ENCODE data around the gene KCNT2. TPM values are rescaled to one million over a fixed set of nuclear protein-coding genes. Genes with fewer than 3 reads are reported as not detected.

KCNT2 gene
- total RNA-seq, 2 experiments from 2014 or later, result not detected

DNA sequence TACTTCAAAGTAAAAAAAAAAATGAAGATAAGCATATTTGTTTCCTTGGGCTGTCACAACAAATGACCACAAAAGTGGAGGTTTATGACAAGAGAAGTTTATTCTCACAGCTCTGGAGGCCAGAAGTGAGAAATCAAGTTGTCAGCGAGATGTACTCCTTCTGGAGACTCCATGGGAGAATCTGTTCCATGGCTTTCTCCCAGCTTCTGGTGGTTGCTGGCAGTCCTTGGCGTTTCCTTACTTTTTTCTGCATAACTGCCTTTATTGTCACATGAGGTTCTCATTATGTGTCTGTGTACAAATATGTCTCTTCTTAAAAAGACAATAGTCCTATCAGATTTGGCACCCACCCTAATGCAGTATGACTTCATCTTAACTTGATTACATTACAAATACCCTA lies 398.3 kb downstream of the KCNT2 start:
- intact Hi-C loops (cut with micrococcal nuclease), result no loop called here
- Mint-ChIP-seq H3K4me1 (ENCODE audit: low read depth) (no peaks in the 10 kb centered on the region), H3K27me3 (no peaks in the 10 kb centered on the region), H3K27ac (no peak overlapping the region), H3K9me3 (no peaks in the 10 kb centered on the region), H3K36me3 (ENCODE audit: low read depth) (no peaks in the 10 kb centered on the region), H3K4me3 (no peak overlapping the region)
- ATAC-seq (no peak), DNase-seq (no peak)
- CTCF ChIA-PET, result no interaction called here
- POLR2A ChIA-PET, result no interaction called here
- TF ChIP-seq, protein P1, sequence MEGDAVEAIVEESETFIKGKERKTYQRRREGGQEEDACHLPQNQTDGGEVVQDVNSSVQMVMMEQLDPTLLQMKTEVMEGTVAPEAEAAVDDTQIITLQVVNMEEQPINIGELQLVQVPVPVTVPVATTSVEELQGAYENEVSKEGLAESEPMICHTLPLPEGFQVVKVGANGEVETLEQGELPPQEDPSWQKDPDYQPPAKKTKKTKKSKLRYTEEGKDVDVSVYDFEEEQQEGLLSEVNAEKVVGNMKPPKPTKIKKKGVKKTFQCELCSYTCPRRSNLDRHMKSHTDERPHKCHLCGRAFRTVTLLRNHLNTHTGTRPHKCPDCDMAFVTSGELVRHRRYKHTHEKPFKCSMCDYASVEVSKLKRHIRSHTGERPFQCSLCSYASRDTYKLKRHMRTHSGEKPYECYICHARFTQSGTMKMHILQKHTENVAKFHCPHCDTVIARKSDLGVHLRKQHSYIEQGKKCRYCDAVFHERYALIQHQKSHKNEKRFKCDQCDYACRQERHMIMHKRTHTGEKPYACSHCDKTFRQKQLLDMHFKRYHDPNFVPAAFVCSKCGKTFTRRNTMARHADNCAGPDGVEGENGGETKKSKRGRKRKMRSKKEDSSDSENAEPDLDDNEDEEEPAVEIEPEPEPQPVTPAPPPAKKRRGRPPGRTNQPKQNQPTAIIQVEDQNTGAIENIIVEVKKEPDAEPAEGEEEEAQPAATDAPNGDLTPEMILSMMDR (IDR thresholded peaks at IDR 0.05), result no peak

DNA sequence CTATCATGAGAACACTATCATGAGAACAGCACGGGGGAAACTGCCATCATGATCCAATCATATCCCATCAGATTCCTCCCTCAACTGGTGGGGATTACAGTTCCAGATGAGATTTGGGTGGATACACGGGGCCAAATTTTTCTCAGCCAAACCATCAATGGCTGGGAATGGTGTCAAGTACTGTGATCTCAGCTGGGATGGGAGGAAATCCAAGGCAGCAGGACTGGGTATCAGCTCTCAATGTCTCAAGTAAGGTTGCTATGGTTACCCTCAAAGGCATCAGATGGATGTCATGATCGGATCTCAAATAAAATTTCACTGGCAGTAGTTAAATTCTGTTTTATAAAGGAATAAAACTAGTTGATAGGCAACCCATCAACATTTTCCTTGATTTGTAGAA lies 399.0 kb downstream of the KCNT2 start:
- ChIA-PET CTCF (no interaction called here), POLR2A (no interaction called here)
- Mint-ChIP-seq H3K27ac (no peak overlapping the region), H3K4me1 (ENCODE audit: low read depth) (no peaks in the 10 kb centered on the region), H3K9me3 (no peaks in the 10 kb centered on the region), H3K27me3 (no peaks in the 10 kb centered on the region), H3K36me3 (ENCODE audit: low read depth) (no peaks in the 10 kb centered on the region), H3K4me3 (no peak overlapping the region)
- no peak for DNase-seq
- TF ChIP-seq, protein P1 (IDR thresholded peaks at IDR 0.05), result no peak
- ATAC-seq, result no peak
- intact Hi-C loops (cut with micrococcal nuclease), result no loop called here

DNA sequence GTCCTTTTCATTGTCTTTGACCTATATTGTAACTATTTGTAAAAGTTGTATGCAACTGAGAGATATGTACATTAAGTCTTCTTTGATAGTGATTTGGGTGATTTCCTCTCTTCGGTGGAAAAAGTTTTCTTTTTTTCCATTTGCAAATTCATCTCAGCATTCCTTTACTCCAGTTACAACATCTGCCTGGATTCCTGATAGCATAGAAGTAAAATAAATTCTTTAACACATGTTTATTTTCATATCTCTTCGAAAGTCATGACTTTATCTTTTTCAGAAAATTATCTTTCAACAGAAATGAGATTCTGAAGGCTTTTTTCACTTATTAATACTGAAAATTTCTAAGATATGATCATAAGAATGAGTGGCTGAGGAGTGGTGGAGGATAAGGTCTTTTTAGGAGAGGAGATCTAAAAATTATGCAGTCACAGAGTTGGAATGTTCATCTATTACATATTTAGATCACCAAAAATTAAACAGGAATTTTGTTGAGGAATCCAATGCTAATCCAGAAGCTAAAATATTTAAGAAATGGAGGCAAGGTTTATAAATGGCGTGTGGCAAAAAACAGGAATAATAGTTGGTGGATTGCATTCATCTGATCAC lies 400.5 kb downstream of the KCNT2 start:
- ATAC-seq (no peak), DNase-seq (no peak)
- no peaks in the 10 kb centered on the region for H3K9me3 Mint-ChIP-seq
- H3K27me3 Mint-ChIP-seq, result no peaks in the 10 kb centered on the region
- TF ChIP-seq, protein P1 (IDR thresholded peaks at IDR 0.05), result no peak
- ChIA-PET CTCF (no interaction called here), POLR2A (no interaction called here)
- intact Hi-C loops (cut with micrococcal nuclease), result no loop called here
- no peak overlapping the region for H3K4me3 Mint-ChIP-seq
- no peaks in the 10 kb centered on the region for H3K4me1 Mint-ChIP-seq (ENCODE audit: low read depth)
- H3K36me3 Mint-ChIP-seq (ENCODE audit: low read depth), result no peaks in the 10 kb centered on the region
- H3K27ac Mint-ChIP-seq, result no peak overlapping the region

DNA sequence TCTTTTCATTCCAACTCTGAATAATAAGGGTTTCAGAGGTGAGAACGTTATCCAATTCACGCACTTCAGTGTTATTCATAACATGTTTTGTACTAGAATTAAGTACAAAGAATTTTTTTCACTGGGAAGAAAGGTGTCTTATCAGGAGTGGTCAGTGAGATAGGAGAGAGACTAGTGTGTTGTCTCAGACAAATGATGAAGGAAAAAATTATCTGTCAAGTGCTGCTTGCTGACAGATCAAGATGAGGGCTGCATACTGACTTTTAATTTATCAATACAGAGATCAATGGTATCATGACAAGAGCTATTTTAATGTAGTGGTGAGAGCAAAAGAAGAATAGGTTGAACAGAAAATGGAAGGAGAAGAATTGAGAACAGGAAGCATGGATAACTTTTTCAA lies 402.4 kb downstream of the KCNT2 start:
- CTCF ChIA-PET, result no interaction called here
- POLR2A ChIA-PET, result no interaction called here
- no peaks in the 10 kb centered on the region for H3K9me3 Mint-ChIP-seq
- DNase-seq (no peak), ATAC-seq (no peak)
- no peak overlapping the region for H3K4me3 Mint-ChIP-seq
- H3K27ac Mint-ChIP-seq, result no peak overlapping the region
- no peaks in the 10 kb centered on the region for H3K36me3 Mint-ChIP-seq (ENCODE audit: low read depth)
- no peaks in the 10 kb centered on the region for H3K27me3 Mint-ChIP-seq
- intact Hi-C loops (cut with micrococcal nuclease), result no loop called here
- H3K4me1 Mint-ChIP-seq (ENCODE audit: low read depth), result no peaks in the 10 kb centered on the region
- TF ChIP-seq, protein P1 (IDR thresholded peaks at IDR 0.05), result no peak

DNA sequence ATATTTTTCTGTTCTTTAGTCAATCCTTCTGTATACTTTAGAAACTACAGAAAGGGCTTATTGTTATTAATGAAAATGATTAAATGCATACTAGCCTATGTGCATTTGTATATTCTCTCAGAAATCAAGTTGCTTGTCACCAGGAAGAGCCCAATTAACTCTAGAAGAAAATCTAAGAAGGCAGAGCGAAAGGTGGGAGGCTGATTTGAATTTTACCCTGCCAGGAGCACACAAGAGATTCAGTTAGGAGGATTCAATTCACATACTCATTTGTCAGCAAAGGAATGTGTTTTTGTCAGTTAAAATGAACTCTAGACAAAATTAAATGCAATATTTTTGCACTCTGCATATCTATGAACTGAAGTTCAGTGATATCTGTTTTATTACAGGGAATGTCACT lies 411.8 kb downstream of the KCNT2 start:
- Mint-ChIP-seq H3K4me3 (no peak overlapping the region), H3K36me3 (ENCODE audit: low read depth) (no peaks in the 10 kb centered on the region), H3K27me3 (no peaks in the 10 kb centered on the region), H3K4me1 (ENCODE audit: low read depth) (no peaks in the 10 kb centered on the region), H3K9me3 (peaks cover 5% of the 10 kb centered on the region), H3K27ac (no peak overlapping the region)
- POLR2A ChIA-PET, result no interaction called here
- no peak for DNase-seq
- no peak for ATAC-seq
- intact Hi-C loops (cut with micrococcal nuclease), result no loop called here
- CTCF ChIA-PET, result interaction anchor here (1.3 kb wide), 1 partner anchor 14 kb away, joined by 3 read pairs; no protein-coding TSS in a partner anchor
- TF ChIP-seq, protein P1 (IDR thresholded peaks at IDR 0.05), result no peak
